Cardiac fibroblast (primary cell): Measurements from ENCODE around the gene PLA2G15.

Source experiments
- DNase-seq, 2 donors: peaks; one replicate each; pipeline versions ENCODE4 v3.0.0 to v3.0.0-alpha.2; 2010; ENCODE audit warnings: low read depth in 2 of 2
- H3K4me3 ChIP-seq, 2 donors: replicated peaks in 1 of 2; 1 replicate in 1 of 2; 2 replicates in 1 of 2; pipeline ENCODE4 v1.5.1; 2011; ENCODE audit warnings: low read depth in 2 of 2, low read length in 2 of 2, mild to moderate bottlenecking in 2 of 2, moderate library complexity in 1 of 2
- TF ChIP-seq, protein P1 (sequence below): IDR thresholded peaks from one replicate; pipeline ENCODE4 v1.5.1; 2011; ENCODE audit warnings: low read depth, mild to moderate bottlenecking, low read length, inconsistent platforms

Gene PLA2G15

DNA sequence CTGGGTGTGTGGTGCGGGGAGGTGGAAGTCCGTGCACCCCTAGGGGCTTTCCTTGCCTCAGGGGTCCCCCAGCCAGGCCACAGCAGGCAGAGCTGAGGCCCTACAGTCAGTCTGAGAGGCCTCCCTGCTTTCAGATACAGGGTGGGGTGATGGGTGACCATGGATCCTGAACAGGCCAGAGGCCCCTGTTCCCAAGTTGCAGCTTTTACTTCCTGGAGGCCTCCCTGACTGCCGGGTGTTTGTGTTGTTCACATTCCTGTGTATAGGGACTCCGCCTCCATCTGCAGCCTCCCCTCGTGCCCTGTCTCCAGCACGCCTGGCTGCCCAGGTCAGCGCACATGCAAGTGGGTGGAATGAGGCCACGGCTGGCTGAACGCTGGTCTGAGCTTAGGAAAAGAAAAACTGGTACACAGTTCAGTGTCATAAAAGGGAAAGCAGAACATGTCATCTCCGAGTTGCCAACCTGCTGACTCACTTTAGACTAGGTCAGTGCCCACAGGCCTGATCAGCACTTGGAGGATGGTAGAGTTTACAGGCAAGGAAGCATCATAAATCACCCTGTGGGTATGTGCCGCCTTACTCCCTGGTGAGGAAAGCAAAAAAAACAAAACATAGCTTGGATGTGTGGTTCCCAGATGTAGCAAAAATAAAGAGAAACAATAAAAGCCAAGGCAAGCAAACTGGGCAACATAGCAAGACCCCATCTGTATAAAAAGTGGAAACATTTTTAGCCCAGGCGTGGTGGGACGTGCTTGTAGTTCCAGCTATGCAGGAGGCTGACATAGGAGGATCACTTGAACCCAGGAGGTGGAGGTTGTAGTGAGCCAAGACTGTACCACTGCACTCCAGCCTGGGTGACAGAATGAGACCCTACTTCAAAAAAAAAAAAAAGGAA lies 13.0 kb downstream of the PLA2G15 start:
- no peak overlapping the region for H3K4me3 ChIP-seq
- DNase-seq: peak; percentile 18 to 59
- TF ChIP-seq, protein P1, sequence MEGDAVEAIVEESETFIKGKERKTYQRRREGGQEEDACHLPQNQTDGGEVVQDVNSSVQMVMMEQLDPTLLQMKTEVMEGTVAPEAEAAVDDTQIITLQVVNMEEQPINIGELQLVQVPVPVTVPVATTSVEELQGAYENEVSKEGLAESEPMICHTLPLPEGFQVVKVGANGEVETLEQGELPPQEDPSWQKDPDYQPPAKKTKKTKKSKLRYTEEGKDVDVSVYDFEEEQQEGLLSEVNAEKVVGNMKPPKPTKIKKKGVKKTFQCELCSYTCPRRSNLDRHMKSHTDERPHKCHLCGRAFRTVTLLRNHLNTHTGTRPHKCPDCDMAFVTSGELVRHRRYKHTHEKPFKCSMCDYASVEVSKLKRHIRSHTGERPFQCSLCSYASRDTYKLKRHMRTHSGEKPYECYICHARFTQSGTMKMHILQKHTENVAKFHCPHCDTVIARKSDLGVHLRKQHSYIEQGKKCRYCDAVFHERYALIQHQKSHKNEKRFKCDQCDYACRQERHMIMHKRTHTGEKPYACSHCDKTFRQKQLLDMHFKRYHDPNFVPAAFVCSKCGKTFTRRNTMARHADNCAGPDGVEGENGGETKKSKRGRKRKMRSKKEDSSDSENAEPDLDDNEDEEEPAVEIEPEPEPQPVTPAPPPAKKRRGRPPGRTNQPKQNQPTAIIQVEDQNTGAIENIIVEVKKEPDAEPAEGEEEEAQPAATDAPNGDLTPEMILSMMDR: no peak

DNA sequence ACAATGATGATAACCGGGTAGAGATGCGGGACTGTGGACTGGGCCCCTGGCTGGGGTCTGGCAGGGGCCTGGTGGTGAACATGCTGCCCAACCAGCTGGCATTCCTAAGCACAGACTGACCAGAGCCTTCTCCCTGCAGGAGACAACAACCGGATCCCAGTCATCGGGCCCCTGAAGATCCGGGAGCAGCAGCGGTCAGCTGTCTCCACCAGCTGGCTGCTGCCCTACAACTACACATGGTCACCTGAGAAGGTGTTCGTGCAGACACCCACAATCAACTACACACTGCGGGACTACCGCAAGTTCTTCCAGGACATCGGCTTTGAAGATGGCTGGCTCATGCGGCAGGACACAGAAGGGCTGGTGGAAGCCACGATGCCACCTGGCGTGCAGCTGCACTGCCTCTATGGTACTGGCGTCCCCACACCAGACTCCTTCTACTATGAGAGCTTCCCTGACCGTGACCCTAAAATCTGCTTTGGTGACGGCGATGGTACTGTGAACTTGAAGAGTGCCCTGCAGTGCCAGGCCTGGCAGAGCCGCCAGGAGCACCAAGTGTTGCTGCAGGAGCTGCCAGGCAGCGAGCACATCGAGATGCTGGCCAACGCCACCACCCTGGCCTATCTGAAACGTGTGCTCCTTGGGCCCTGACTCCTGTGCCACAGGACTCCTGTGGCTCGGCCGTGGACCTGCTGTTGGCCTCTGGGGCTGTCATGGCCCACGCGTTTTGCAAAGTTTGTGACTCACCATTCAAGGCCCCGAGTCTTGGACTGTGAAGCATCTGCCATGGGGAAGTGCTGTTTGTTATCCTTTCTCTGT lies 14.0 kb downstream of the PLA2G15 start:
- no peak for DNase-seq
- H3K4me3 ChIP-seq: no peak overlapping the region
- TF ChIP-seq, protein P1: no peak

DNA sequence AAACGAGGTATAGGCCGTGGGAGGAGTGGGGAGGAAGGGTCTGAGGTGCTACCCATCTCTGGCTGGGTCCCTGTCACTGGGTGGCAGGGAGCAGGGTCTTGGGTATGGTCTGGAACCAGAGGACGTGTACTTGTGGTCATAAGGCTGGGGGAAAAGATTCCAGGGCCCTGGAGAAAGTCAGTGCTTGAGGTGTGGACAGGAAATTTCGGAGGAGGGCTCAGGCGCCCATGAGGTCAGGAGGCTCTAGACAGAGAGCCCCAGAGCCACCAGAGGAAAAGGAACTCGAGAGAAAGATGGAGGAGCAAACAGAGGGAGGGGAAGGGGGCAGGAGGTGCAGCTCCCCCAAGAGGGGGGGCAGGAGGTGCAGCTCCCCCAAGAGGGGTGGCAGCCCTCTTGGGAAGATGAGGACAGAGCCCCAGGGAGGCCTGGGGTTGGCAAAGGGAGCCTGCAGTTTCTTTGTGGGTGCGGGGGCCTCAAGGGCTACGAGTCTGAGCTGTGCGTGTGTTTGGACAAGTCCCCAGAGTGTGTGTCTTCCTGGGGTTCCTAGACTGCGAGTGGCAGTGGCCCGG lies 18.5 kb downstream of the PLA2G15 start:
- DNase-seq: no peak
- peak overlapping the region; percentile 55 to 95 for H3K4me3 ChIP-seq
- TF ChIP-seq, protein P1: no peak

DNA sequence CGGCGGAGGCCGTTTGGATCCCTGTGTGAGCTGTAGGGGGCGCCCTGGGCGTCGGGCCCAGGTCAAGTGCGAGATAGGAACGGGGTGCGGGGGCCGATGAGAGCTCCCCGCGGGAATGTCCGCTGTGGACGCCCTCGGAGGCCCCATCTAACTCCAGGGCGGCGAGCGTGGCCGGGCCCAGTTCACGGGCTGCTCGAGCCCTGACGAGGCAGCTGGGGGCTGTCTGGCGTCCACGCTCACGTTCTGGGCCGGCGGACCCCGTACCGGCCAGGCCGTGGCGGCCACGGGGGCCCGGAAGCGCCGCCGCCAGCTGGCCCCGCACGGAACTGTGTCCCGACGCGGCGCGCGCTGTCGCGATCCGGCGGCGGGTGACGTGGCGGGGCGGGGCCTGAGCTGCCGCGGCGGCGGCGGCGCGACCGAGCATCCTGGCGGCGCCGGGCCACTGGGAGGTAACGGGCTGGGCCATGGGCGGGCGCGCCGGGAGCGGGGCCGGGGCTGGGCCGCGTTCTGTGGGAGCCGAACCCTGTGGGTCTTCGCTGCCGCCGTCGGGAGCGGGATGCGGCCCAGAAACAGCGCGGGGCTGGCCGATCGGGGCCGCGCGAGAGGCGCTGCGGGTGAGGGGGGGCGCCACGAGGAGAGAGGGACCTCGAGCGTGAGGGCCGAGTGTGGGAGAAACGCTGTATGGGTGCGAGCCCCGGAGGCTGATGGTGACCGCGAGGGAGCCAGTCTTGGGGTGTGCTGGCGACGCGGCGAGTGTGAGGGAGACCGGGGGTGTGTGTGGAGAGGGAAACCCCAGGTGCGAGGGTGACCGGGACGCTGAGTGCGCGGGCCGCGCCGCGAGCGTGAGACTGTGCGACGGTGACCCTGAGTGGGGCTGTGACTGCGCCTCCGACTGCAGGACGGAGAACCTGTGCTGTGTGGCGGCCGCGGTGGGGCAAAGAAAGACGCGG lies 19.2 kb downstream of the PLA2G15 start, which contains the start of gene SLC7A6:
SLC7A6 (plus strand) TSS at position 399 of the 950 bp plus-strand sequence. CDS start 10,201 bp downstream, outside the sequence.
- peak within 1 kb of the TSS; percentile 93 to 95 for H3K4me3 ChIP-seq
- TF ChIP-seq, protein P1: peak; percentile 77
- DNase-seq: peak; percentile 75 to 78

DNA sequence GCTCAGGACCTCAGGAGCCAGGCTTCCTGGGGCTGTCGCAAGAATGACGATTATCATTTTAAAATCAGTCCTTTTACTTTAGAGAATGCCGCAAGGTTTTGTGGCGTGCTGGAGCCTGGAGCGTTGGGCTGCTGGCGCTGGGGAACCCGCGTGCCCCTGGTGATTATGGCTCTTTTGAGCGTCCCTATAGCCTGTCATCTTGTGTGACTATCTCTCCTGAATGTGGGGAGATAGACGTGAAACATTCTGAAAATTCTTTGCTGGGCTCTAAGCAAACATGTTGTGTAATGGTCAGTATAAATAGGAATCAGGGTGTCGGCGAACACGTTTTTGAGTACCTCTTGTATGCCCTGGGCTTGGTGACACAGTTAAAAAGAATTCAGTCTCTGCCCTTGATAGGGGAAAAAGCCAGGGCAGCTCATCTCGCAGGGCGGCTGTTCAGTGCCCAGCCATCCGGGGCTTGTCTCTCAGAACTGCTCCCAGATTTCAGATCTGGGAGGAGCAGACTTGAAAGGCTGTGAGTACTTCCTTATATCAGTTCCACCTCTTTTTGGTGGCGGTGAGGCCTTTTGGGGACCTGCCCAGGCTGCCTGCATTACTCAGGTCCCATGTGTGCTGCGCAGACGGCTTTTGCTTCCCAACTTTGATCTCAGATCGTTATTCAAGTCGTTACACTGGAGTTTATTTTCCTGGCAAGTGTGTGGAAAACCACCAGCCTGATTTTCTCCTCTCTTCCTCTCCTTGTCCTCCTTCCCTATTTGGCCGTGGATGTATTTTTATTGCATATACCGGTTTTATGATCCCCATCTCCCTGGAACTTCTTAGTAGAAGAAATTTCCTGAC lies 20.1 kb downstream of the PLA2G15 start:
- peak; percentile 65 to 81 for DNase-seq
- TF ChIP-seq, protein P1: no peak
- peak overlapping the region; percentile 93 to 95 for H3K4me3 ChIP-seq
